UCSD-AML1 (cell line): ENCODE results near the gene RFX3.

Source experiments
- DNase-seq: peaks from one replicate; lab custom pipeline; 2025; ENCODE audit not compliant: unreplicated experiment; lab: John Stamatoyannopoulos, UW

RFX3 gene

DNA sequence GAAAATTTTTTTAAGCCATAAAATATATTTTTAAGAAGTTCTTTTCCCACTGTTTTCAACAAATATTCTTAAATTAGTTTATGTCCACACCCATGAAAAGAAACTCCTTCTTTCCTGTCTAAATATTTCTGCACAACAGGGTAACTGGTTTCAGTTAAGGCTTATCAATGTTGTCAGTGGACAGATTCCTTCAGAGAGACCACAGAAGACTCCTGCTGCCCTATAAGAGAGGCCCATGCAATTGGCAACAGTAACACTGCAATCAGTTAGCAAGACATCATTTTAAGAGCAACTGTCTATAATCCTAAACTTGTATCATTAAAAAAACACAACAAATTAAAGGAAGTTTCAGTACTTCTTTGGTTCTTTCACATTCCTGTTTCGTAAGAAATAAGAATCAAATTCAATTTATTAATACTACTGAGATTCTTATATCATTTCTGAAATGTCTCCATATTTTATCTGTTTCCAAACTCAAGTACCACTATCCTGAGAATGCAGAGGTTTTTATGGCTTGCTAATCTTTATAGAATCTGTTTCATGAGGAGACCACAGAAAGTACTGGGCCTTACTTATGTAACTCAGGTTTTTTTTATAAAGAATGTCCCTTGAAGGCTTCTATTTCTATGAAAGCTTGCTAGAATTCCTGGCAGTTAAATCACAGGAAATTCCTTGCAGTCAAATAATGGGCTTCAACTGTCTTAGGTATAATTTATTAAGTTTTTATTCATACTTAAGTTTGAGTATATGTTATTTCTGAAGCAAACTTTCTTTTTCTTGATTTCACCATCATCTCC is 240.2 kb downstream of the RFX3 start:
- no peak for DNase-seq

DNA sequence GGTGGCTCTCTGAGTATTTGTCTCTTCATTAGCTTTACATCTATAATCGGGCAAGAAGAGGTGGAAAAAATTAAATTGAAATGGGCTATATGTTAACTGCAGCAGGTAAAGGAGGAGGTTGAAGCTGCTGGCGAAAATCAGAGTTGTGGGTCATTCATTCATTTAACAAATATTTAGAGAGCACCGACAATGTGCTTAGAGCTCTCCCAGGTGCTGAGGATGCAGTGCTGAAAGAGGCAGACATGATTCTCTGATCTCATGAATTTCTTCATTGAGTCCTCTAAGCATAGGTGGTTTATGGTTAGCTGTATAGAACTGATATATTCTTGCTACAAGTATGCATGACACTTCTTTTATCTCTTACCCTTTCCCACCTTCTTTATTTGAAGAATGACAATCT is 243.4 kb downstream of the RFX3 start:
- DNase-seq, result no peak

GRCh38 chr9:3281399-3281798 is 244.4 kb downstream of the RFX3 start:
- DNase-seq, result no peak

DNA sequence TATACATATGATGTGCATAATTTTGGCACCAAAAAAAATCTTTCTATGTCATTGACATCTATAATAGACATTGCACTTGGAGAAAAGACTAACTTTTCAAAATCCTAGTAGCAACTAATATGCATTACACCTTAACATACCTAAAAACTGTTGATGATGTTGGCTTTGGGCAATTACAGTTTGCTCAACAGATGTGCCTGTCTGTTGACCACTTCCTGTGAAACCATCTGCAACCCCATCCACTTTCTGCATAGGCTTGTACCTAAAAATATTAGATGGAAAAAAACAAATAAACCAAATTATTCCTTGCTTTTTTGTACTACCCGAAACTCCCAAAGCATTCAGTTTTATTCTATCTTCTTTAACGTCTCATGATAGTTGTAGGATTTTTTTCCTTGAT is 248.6 kb downstream of the RFX3 start:
- no peak for DNase-seq

DNA sequence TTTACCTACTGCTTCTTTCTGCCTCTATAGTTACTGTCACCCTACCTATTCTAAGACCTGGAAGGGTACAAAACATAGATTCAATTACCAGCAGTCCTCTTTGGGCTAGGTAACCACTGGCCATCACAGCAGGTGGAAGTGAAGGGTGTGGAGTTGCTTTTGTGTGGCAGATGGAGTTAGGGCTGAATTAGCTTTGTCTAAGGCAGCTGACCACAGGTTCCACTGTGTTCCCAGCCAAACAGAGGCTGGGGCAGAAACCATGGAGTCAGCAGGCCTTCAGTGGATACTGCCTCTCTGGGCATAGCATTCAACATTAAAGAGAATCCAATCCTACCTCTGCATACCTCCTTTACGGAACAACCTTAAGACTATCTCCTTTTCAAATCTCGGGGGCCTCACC is 254.2 kb downstream of the RFX3 start:
- no peak for DNase-seq

DNA sequence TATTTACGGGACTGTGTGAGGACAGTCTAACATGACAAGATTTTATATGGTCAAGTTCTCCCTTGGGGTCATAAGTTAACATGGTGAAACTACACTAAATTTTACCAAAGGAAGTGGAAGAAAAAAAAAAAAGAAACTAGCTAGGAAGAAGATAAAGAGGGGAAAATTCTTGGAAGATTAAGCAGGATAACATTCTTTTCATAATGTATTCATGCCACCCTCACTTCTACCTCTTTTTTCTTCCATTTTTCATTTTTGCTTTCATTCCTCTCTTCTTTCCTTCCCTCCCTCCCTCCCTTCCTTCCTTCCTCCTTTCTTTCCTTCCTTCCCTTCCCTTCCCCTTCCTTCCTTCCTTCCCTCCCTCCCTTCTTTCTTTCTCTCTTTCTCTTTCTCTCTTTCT is 254.6 kb downstream of the RFX3 start:
- DNase-seq, result no peak

GRCh38 chr9:3268223-3268622 is 257.6 kb downstream of the RFX3 start:
- no peak for DNase-seq

DNA sequence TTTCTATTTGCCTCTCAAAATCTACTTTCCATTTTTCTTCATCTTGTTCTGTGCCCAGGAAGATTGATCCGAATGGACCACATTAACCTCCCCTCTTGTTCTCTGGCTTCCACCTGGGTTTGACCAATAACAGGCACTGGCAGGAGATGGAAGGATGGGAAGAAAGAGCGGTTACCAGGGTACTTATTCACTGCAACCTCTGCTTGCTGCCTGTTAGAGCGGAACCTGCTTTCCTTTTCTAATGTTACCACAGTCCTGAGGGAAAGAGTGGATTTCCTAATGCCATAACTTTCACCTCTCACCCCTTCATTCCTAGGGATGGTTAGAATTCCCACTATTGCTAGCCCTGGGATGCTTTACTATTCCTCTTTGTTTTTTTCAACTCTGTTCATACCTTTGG is 262.1 kb downstream of the RFX3 start:
- DNase-seq, result no peak

DNA sequence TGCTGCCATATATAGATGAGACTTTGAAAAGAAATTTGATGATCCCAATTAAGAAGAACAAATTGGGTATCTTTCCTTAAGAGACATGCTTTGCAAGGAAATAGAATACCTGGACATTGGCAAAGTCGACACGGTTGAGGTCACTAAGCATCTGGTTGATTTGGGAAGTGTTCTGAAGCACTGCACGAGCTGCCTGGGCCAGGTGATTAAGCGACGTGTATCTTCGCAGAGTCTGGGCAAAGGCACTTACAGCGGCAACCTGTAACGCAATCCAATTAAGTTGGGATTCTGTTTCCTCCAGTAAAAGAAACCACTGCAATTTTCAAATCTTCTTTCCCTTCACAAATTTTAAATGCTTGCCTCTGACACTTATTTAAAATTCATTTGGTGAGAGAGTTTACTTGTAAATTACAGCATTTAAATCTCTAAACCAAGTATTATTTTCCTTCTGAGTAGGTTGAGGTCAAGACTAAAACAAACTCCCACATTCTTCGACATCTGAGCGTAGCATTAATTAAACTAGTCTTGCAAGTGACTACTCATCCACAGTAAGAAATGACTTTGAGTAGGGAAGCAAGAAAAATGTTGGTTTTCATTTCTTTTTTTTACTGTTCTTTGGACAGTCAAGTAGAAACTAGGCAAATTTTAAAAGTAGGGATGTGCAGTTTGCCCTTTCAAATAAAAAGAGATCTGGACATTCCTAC is 262.8 kb downstream of the RFX3 start:
- no peak for DNase-seq

DNA sequence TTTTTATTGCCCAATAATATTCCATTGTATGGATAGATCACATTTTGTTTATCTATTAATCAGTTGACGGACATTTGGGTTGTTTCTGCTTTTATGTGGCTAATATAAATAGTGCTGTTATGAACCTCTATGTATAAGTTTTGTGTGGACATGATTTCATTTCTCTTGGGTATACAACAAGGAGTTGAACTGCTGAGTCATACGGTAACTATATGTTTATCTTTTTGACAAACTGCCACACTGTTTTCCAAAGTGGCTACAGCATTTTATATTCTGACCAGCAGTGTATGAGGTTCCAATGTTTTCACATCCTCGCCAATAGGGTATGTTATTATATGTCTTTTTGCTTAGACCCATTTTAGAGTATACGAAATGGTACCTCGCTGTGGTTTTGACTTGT is 264.3 kb downstream of the RFX3 start:
- no peak for DNase-seq

GRCh38 chr9:3256571-3257330 is 269.1 kb downstream of the RFX3 start:
- no peak for DNase-seq

- no peak for DNase-seq
These were observed 274.5 kb downstream of the RFX3 start for GRCh38 chr9:3251309-3251708.

DNA sequence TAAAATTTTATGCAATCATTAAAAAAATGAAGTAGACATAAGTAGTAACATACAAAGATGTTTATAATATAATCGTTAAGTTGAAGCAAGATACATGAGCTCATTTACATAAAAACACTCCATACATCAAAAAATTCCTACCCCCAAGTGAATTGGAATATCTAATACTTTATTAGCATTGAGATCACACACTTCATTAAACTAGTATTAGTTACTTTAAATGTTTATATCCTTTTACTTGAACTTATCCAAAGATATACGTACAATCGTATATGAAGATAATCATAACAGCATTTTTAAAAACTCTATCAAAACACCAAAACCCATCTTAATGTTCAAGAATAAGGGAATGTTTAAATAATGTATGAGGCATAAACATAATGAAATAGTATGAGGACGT is 275.1 kb downstream of the RFX3 start:
- DNase-seq, result no peak

- no peak for DNase-seq
These were observed 278.6 kb downstream of the RFX3 start for GRCh38 chr9:3247211-3247610.

DNA sequence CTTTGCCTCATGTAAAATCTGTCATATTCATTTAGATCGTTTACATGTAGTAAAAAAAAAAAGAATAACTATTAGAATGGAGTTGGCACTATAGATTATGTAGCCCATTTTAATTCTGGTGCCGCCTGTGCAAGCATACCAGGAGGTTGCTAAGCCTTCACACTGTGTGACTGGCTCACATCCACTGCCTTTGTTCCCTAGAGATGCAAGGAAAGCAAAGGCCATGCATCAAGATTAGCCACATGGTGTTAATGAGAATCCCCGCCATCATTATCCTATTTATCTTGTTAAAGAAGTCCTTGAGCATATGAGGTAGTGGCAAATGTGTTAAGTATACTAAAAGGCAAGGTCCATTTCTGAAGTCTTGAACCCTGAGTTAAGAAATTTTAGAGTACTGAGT is 279.6 kb downstream of the RFX3 start:
- DNase-seq, result no peak

DNA sequence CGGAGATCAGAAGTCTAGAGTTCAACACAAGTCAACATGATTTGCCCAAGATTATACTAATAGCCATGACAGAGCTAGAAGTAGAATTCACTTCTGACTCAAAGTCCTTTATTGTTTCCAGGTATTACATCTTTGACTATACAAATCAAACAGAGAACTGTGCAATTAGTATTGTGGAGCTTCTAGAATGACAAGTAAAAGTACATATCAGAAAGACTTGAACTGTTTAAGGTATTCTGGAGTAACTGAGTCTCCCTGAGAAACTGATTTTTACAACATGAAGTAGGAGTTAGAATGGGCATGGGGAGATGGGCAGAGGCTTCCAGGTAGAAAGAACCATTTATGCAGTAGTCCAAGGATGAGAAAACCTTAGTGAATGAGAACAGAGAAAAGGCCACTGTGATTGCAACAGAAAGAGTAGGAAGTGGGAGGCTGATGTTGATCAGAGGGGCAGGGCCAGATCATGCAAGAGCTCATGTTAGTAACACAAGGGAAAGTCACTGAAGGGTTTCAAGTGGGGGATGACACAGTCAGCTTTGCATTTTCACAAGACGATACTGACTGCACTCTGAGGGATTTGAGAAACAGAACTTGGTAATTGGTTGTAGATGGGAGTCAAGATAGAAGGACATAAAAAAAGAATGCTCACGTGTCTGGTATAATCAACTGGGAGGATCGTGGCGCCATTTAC is 280.7 kb downstream of the RFX3 start:
- DNase-seq, result no peak

DNA sequence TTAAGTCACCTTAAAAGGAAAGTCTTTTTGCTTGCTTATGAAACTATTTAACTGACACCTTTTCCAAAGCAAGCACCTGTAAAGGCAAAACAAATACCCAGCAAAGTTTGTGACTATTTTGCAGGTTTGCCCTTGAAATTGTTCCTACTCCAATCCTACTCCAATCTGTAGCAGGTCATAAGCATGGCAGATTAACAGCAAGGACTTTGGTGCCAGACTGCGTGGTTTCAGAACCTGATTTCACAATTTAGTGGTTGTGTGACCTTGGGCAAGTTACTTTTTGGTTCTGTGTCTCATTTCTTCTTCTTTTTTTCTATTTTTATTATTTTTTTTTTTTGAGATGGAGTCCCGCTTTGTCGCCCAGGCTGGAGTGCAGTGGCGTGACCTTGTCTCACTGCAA is 282.1 kb downstream of the RFX3 start:
- DNase-seq, result no peak

- DNase-seq, result no peak
These were observed 284.5 kb downstream of the RFX3 start for GRCh38 chr9:3241290-3241689.

DNA sequence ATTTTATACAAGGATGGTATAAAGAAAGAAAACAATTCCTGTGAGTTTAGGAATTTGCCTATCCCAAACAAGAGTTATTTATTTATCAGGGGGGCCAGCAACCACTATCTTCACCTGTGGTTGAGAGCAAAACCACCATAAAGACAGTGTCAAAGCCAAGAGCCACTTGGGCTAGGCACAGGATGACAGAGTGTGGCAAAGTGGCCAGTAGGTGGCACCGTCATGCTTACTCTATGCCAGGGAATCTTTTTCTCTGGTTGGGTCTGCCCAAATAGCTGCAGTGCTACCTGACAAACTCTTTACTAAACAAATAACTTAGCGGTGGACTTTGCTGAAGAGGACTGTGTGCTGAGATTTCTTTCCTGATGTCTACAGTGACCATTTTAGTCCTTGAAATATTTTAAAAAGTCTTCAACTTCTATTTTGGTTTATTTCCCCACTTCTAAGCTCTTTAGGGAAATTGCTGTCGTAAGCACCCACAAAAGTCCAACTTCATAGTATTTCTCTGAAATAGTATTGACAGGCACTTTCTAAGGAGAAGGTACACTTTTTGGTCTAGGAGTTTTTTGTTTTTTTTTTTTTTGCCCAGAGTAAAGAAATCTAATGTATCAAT is 285.0 kb downstream of the RFX3 start:
- peak; percentile 58 for DNase-seq

GRCh38 chr9:3239240-3239639 is 286.6 kb downstream of the RFX3 start:
- DNase-seq, result no peak

DNA sequence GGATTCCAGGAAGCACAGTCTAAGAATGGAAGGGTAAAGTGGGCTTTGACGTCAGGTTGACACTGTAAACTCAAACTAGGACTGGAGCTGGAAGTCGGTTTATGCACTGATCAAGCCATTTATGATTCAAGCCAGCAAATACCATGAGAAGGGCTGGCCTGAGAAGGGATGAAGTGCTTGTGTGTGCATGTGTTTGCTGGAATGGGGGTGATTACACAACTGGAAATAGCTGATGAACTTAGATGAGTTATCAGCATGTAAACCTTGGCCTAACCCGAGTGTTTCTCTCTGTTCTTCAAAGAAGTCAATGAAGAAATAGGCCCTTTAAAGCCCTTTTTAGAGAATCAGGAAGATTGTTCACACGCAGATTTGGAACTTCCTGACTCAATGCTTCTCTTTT is 287.6 kb downstream of the RFX3 start:
- no peak for DNase-seq
